ENCODE data around the gene PPIF. TPM values are rescaled to one million over a fixed set of nuclear protein-coding genes. Genes with fewer than 3 reads are reported as not detected.
A peak's percentile ranks its signal among the peaks of the same experiment; 100 is the strongest.

Gene PPIF
- total RNA-seq, 6 experiments from 2014 or later = 66.1 to 109 (median 98.9) TPM

DNA sequence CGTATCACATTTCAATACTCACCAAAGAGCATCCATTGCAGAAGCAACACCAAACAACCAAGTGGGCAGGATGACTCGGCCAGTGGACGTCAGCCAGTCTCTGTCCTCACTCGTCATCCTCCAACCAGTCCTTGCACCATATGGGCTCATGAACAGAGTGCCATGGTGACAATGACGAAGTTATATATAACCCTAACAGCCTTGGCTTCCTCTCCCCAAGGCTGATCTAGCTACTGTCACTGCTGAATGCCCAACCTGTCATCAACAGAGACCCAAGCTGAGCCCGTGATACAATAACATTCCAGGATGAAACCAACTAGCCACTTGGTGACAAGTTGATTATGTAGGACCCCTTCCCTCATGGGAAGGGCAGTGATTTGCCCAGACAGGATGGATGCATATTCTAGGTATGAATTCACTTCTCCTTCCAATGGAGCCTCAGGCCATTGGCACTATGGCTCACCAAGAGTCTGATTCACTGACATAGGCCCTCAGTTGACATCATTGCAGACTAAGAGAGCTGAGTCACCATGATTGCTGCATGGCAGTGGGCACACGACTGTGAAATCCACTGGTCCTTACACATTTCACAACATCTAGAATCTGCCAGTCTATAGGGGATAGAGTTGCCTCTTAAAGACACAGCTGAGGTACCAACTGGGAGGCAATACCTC, 26.3 kb upstream of the PPIF start:
- H3K4me3 Mint-ChIP-seq = peak overlapping the region; percentile 48; the same call in 1 of the 2 replicates
- H3K27ac Mint-ChIP-seq = peak overlapping the region; percentile 94
- H3K27me3 Mint-ChIP-seq (ENCODE audit: insufficient read depth) = peaks cover 30% of the 10 kb centered on the region

GRCh38 chr10:79321494-79321882, 25.8 kb upstream of the PPIF start:
- Mint-ChIP-seq H3K36me3 (ENCODE audit: low read depth) (peaks cover 24% of the 10 kb centered on the region), H3K4me3 (no peak overlapping the region), H3K27me3 (ENCODE audit: insufficient read depth) (peaks cover 29% of the 10 kb centered on the region), H3K9me3 (peaks cover 18% of the 10 kb centered on the region), H3K4me1 (ENCODE audit: low read depth) (peaks cover 77% of the 10 kb centered on the region), H3K27ac (peak overlapping the region; percentile 94)
- TF ChIP-seq, protein P1, sequence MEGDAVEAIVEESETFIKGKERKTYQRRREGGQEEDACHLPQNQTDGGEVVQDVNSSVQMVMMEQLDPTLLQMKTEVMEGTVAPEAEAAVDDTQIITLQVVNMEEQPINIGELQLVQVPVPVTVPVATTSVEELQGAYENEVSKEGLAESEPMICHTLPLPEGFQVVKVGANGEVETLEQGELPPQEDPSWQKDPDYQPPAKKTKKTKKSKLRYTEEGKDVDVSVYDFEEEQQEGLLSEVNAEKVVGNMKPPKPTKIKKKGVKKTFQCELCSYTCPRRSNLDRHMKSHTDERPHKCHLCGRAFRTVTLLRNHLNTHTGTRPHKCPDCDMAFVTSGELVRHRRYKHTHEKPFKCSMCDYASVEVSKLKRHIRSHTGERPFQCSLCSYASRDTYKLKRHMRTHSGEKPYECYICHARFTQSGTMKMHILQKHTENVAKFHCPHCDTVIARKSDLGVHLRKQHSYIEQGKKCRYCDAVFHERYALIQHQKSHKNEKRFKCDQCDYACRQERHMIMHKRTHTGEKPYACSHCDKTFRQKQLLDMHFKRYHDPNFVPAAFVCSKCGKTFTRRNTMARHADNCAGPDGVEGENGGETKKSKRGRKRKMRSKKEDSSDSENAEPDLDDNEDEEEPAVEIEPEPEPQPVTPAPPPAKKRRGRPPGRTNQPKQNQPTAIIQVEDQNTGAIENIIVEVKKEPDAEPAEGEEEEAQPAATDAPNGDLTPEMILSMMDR (IDR thresholded peaks at IDR 0.05) = no peak
- no peak for DNase-seq

More for the DNA sequence above, 26.3 kb upstream of the PPIF start:
- Mint-ChIP-seq H3K4me1 (ENCODE audit: low read depth) (peaks cover 81% of the 10 kb centered on the region), H3K9me3 (peaks cover 18% of the 10 kb centered on the region), H3K36me3 (ENCODE audit: low read depth) (peaks cover 24% of the 10 kb centered on the region)
- TF ChIP-seq, protein P1 (IDR thresholded peaks at IDR 0.05) = no peak
- DNase-seq = peak; percentile 98

GRCh38 chr10:79321951-79322350, 25.3 kb upstream of the PPIF start:
- no peak overlapping the region for H3K4me3 Mint-ChIP-seq
- peaks cover 73% of the 10 kb centered on the region for H3K4me1 Mint-ChIP-seq (ENCODE audit: low read depth)
- peaks cover 18% of the 10 kb centered on the region for H3K9me3 Mint-ChIP-seq
- DNase-seq = no peak
- TF ChIP-seq, protein P1 (IDR thresholded peaks at IDR 0.05) = no peak
- peaks cover 25% of the 10 kb centered on the region for H3K27me3 Mint-ChIP-seq (ENCODE audit: insufficient read depth)
- peak overlapping the region; percentile 94 for H3K27ac Mint-ChIP-seq
- H3K36me3 Mint-ChIP-seq (ENCODE audit: low read depth) = peaks cover 24% of the 10 kb centered on the region

- peaks cover 13% of the 10 kb centered on the region for H3K9me3 Mint-ChIP-seq
- peaks cover 15% of the 10 kb centered on the region for H3K27me3 Mint-ChIP-seq (ENCODE audit: insufficient read depth)
- peak; percentile 87 for DNase-seq
- H3K27ac Mint-ChIP-seq = peak overlapping the region; percentile 86
- H3K36me3 Mint-ChIP-seq (ENCODE audit: low read depth) = peaks cover 24% of the 10 kb centered on the region
- TF ChIP-seq, protein P1 (IDR thresholded peaks at IDR 0.05) = no peak
- H3K4me1 Mint-ChIP-seq (ENCODE audit: low read depth) = peaks cover 63% of the 10 kb centered on the region
- H3K4me3 Mint-ChIP-seq = peak overlapping the region; percentile 27
These were observed 24.4 kb upstream of the PPIF start for GRCh38 chr10:79322616-79323543.

DNA sequence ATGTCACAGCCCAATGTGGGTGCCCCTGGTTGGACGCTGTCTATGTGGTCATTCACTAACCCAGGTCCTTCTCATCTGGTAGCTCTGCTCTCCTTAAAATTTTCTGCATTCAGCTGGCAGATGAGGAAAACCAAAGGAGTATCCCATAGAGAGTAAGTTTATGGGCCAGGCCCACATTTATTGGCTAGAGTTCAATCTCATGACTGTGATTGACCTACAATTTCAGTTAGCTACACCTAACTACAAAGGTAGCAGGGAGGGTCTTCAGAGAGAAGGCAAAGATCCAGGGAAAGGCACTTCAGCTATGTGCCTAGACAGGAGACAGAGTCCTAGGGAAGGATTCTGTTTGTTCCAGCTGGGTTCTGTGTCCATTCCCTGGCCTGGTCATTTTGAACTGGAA, 23.7 kb upstream of the PPIF start:
- peaks cover 12% of the 10 kb centered on the region for H3K27me3 Mint-ChIP-seq (ENCODE audit: insufficient read depth)
- TF ChIP-seq, protein P1 (IDR thresholded peaks at IDR 0.05) = no peak
- H3K4me3 Mint-ChIP-seq = peak overlapping the region; percentile 8; the same call in 1 of the 2 replicates
- H3K4me1 Mint-ChIP-seq (ENCODE audit: low read depth) = peaks cover 56% of the 10 kb centered on the region
- peaks cover 18% of the 10 kb centered on the region for H3K36me3 Mint-ChIP-seq (ENCODE audit: low read depth)
- peak overlapping the region; percentile 86 for H3K27ac Mint-ChIP-seq
- H3K9me3 Mint-ChIP-seq = peaks cover 13% of the 10 kb centered on the region
- DNase-seq = no peak

All from HFFc6 (cell line).